Measurements from ENCODE around the gene LILRA5.

DNA sequence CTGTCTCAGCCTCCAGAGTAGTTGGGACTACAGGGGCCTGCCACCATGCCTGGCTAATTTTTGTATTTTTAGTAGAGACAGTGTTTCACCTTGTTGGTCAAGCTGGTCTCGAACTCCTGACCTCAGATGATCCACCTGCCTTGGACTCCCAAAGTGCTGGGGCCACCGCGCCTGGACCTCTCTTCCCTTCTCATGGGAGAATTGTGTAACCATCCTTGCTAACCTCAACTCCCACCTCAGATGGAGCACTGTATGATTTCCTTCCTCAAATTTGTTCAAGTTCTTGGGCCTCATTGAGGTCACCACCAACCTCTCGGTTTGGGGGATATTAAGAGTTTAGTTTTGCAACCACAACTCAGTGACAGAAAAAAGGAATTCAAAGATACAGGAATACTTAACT is 10.7 kb downstream of the LILRA5 start:
- TF ChIP-seq NBN (IDR thresholded peaks at IDR 0.05) (no peak), CEBPB (IDR thresholded peaks at IDR 0.05; ENCODE audit: borderline replicate concordance in 1 of 2, low read depth in 2 of 2, low read length in 2 of 2) (no peak)
